Fibroblast of peridontal ligament (primary cell): Measurements from ENCODE around the gene HLF.

ENCODE experiments used
- DNase-seq: peaks from one replicate; pipeline ENCODE4 v3.0.0-alpha.2; 2010; ENCODE audit errors: extremely low read depth

HLF gene

GRCh38 chr17:55308613-55309391, 44.0 kb downstream of the HLF start:
- DNase-seq: no peak

- no peak for DNase-seq
Observed at GRCh38 chr17:55311767-55312375, 47.1 kb downstream of the HLF start.

- no peak for DNase-seq
Observed at GRCh38 chr17:55312852-55313251, 48.1 kb downstream of the HLF start.

GRCh38 chr17:55314061-55314783, 49.5 kb downstream of the HLF start:
- no peak for DNase-seq

GRCh38 chr17:55314784-55315491, 50.2 kb downstream of the HLF start:
- DNase-seq: no peak

- DNase-seq: no peak
Observed at GRCh38 chr17:55316499-55316898, 51.7 kb downstream of the HLF start.

- DNase-seq: no peak
Observed at GRCh38 chr17:55317284-55317683, 52.5 kb downstream of the HLF start.

- DNase-seq: no peak
Observed at GRCh38 chr17:55318081-55318480, 53.3 kb downstream of the HLF start.

- DNase-seq: no peak
Observed at GRCh38 chr17:55318715-55319487, 54.1 kb downstream of the HLF start.

- DNase-seq: no peak
Observed at GRCh38 chr17:55319933-55320593, 55.3 kb downstream of the HLF start.

GRCh38 chr17:55320594-55321426, 56.0 kb downstream of the HLF start:
- no peak for DNase-seq

- no peak for DNase-seq
Observed at GRCh38 chr17:55321427-55322060, 56.8 kb downstream of the HLF start.

- no peak for DNase-seq
Observed at GRCh38 chr17:55322453-55322985, 57.8 kb downstream of the HLF start.

GRCh38 chr17:55323518-55324295, 58.9 kb downstream of the HLF start:
- no peak for DNase-seq

GRCh38 chr17:55324296-55324978, 59.7 kb downstream of the HLF start:
- no peak for DNase-seq

- DNase-seq: no peak
Observed at GRCh38 chr17:55325406-55325805, 60.6 kb downstream of the HLF start.

GRCh38 chr17:55326030-55326429, 61.3 kb downstream of the HLF start:
- DNase-seq: no peak
